ENCODE data around the gene ANK2. TPM values are rescaled to one million over a fixed set of nuclear protein-coding genes. Genes with fewer than 3 reads are reported as not detected.
"Not testable (repeated sequence)": the region's sequence is repeated elsewhere in the genome, so short reads cannot be mapped to it uniquely, and the experiment has no call there.

ANK2 gene
- total RNA-seq, 1 donor from 2014 or later = 1.6 TPM

GRCh38 chr4:113212613-113213012 is 163.2 kb downstream of the ANK2 start:
- no peak for ATAC-seq

- ATAC-seq = no peak
Measured at GRCh38 chr4:113221990-113222389, 172.5 kb downstream of the ANK2 start.

DNA sequence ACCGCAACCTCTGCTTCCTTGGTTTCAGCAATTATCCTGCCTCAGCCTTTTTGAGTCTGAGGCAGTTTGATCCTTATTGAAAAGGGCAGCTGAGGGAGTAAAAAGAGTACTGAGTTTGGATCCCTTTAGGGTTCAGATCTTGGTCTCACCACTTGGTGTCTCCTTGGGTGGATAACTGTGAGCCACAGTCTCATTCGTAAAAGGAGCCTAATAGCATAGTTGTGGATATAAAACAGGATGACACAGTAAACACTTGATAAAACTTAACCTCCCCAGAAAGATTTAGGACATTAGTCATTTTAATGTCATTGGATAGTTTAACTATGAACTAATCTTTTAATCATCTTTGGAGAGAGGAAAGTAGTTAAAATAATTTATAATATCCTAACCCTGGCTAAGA is 173.0 kb downstream of the ANK2 start:
- no peak for ATAC-seq

- ATAC-seq = no peak
Measured at GRCh38 chr4:113223001-113223400, 173.5 kb downstream of the ANK2 start.

DNA sequence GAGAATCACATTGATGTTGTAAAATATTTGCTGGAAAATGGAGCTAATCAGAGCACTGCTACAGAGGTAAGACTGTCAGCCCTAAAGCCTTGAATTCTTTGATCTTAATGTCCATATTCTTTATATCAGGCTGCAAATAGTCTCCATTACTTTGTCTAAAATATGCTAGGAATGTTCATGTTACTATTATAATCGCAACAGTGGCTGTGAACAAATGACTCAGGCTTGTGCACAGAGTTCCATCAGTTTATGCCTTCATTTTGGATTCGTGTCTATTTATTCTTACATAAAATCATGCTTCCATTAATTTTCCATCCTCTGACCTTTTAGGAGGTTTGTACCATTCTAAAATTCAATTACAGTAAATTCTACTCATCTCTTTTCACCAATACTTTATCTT is 182.7 kb downstream of the ANK2 start:
- ATAC-seq = no peak

DNA sequence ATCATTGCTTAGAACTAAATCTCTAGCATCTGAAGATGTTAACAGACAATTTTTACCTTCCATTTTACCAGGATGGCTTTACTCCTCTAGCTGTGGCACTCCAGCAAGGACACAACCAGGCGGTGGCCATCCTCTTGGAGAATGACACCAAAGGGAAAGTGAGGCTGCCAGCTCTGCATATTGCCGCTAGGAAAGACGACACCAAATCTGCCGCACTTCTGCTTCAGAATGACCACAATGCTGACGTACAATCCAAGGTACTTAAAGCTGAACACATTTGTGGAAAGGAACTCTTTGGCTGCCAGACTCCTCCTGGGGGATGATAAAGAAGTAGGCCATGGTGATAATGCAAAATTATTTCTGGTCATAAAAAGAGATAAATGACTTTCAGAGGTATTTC is 187.5 kb downstream of the ANK2 start:
- no peak for ATAC-seq

- no peak for ATAC-seq
Measured at GRCh38 chr4:113243312-113243711, 193.9 kb downstream of the ANK2 start.

- not testable (repeated sequence) for ATAC-seq
Measured at GRCh38 chr4:113244747-113245146, 195.3 kb downstream of the ANK2 start.

DNA sequence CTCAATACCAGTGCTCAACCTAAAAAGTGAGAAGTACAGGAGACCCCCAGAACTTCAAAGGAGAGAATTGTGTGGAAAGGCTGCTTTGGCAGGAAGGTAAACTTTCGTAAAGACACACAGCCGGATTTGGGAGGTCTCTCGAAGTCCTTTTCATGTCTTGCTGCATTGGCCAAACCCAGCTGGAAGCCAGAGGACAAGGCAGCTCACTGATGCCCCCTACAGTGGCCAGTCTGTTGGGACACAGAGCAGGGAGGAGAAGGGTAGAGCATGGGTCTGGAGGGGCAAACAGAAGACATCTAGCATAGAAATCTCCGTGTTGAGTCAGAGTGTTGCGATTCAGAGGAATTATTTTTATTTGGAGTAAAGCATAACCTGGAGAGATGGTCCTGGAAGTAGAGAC is 198.9 kb downstream of the ANK2 start:
- ATAC-seq = no peak

- no peak for ATAC-seq
Measured at GRCh38 chr4:113255628-113256027, 206.2 kb downstream of the ANK2 start.

DNA sequence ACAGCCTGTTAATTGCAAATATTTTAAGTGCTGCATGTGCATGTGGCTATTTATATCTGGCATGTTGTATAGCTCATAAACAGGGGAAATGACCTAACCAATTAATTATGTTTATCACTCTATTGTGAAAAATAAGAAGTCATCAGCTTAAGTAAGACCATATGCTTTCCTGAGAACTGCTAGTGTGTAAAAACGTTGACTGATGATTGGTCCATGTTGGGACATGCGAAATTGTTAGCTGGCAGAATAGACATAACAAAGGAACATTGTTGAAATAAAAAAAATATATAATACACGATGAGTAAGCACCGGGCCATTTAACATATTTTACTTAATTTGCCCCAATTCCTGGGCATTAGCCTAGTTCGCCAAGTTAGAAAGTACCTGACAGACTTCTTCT is 207.5 kb downstream of the ANK2 start:
- ATAC-seq = no peak

GRCh38 chr4:113260688-113261087 is 211.2 kb downstream of the ANK2 start:
- ATAC-seq = no peak

- ATAC-seq = no peak
Measured at GRCh38 chr4:113263274-113263673, 213.8 kb downstream of the ANK2 start.

GRCh38 chr4:113270520-113271319 is 221.3 kb downstream of the ANK2 start:
- ATAC-seq = no peak

GRCh38 chr4:113272523-113272922 is 223.1 kb downstream of the ANK2 start:
- ATAC-seq = no peak

DNA sequence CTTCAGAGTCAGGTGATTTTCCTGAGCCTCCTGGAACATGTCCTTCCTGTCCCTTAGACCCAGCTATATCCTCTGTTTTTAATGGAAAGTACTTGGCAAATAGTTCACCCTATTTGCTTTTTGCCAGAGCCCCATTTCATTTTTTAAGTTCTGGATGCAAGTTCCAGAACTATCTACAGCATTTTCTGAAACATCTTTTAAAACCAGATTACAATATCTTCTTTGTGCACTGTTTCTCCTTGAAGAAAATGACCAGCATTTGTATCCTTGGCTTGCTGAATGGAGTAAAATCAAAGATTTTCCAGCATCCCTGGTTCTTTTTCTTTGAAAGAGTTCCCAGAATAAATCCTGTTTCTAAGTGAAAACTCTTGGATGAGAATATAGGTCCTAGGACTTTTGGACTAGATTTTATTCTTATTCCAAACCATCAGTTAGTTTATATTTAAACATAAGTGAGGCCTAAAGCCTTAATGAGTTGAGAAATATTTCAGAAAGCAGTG is 224.3 kb downstream of the ANK2 start:
- no peak for ATAC-seq

DNA sequence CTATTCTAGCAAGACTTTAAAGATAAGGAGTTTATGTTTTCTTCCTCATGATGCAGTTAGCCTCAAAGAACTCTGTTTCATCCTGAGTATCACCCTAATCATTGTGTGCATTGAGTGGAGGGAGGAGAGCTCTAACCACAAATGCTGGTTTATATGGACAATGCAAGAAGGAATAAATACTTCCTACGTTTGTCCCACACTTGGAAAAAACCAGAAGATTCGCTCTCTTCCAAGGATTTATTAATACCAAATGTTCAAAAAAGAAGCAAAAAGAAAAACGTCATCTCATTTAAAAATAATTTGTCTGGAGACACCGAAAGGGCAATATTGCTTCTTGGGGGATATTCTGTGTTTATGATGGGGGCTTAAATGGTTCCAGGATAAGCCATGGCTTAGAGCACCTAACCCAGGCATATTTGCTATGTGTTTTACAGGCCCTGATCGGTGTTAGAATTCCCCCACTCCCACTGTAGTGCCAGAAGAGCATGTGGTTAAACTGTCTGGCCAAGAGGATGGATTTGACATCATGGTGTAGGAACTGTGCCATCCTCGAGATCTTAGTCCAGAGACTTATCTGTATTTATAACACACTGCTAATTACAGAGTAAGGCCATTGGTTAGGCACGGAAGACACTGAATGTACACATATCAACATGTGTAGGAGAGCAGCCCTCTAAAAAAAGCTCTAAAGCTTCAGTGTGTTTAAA is 227.2 kb downstream of the ANK2 start:
- no peak for ATAC-seq

DNA sequence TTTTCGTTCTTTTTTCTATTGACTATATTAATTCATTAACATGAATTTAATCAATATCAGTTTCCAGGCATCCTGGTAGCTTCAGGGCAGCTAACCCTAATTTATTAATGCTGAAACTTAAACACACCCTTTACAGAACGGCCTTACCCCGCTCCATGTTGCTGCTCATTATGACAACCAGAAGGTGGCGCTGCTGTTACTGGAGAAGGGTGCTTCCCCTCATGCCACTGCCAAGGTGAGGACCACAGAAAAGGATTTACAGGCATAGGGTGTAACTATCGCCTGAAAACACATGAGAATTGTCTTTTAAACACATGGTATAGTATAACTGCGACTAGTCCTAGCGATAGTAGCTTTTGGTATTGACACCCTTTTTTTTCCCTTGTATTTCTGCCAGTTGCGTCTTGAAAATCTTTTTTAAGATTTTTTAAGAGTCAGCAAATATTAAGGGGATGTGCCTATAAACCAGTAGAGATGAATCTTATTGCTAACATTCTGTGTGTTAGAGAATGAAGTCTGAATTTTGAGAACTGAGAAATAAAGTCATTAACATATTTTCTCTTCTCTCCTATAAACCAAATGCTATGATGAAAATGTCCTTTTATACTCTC is 229.0 kb downstream of the ANK2 start:
- peak; percentile 83 for ATAC-seq

DNA sequence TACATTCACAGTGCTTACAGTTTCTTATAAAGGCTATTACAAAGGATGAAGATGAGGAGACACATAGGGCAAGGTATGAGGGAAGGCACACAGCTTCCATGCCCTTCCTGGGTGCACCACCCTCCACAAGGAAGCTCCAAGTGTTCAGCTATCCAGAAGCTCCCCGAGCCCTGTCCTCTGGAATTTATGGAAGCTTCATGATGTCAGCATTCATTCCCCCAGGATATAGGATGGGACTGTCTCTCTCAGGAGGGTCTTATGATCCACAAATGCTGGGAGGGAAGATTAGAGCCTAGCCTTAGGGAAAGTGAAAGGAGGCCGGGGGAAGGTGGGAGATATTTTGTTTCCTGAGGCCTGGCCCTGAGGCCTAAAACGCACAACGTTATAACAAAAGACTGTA is 236.0 kb downstream of the ANK2 start:
- no peak for ATAC-seq

- ATAC-seq = no peak
Measured at GRCh38 chr4:113288257-113288656, 238.8 kb downstream of the ANK2 start.

GRCh38 chr4:113288696-113289095 is 239.2 kb downstream of the ANK2 start:
- no peak for ATAC-seq

- no peak for ATAC-seq
Measured at GRCh38 chr4:113289766-113290165, 240.3 kb downstream of the ANK2 start.

- no peak for ATAC-seq
Measured at GRCh38 chr4:113290666-113291065, 241.2 kb downstream of the ANK2 start.

Data from esophagus mucosa (tissue), 1 donor.